Measurements from ENCODE around the gene HJURP. TPM values are rescaled to one million over a fixed set of nuclear protein-coding genes. Genes with fewer than 3 reads are reported as not detected.
A peak's percentile ranks its signal among the peaks of the same experiment; 100 is the strongest.
"Not testable (repeated sequence)": the region's sequence is repeated elsewhere in the genome, so short reads cannot be mapped to it uniquely, and the experiment has no call there.

Gene HJURP
- total RNA-seq, 1 donor from 2014 or later = 11.4 TPM

GRCh38 chr2:233882353-233882752, 28.0 kb upstream of the HJURP start:
- Mint-ChIP-seq H3K27ac (ENCODE audit: unreplicated experiment) (no peak overlapping the region), H3K9me3 (ENCODE audit: unreplicated experiment) (peaks cover 4% of the 10 kb centered on the region), H3K36me3 (ENCODE audit: low read depth, unreplicated experiment) (no peaks in the 10 kb centered on the region), H3K27me3 (ENCODE audit: unreplicated experiment) (peaks cover 4% of the 10 kb centered on the region), H3K4me3 (ENCODE audit: unreplicated experiment) (no peak overlapping the region), H3K4me1 (ENCODE audit: unreplicated experiment) (no peaks in the 10 kb centered on the region)
- DNase-seq (ENCODE audit: low spot score) = no peak
- TF ChIP-seq CTCF (IDR thresholded peaks at IDR 0.05; ENCODE audit: unreplicated experiment) = no peak

- H3K27me3 Mint-ChIP-seq (ENCODE audit: unreplicated experiment); DNase-seq (ENCODE audit: low spot score); H3K4me1 Mint-ChIP-seq (ENCODE audit: unreplicated experiment); H3K4me3 Mint-ChIP-seq (ENCODE audit: unreplicated experiment); H3K9me3 Mint-ChIP-seq (ENCODE audit: unreplicated experiment); H3K27ac Mint-ChIP-seq (ENCODE audit: unreplicated experiment); H3K36me3 Mint-ChIP-seq (ENCODE audit: low read depth, unreplicated experiment): not testable (repeated sequence)
These were observed 17.8 kb upstream of the HJURP start for GRCh38 chr2:233872125-233872524.

GRCh38 chr2:233871432-233871831, 17.1 kb upstream of the HJURP start:
- Mint-ChIP-seq H3K4me1 (ENCODE audit: unreplicated experiment) (no peaks in the 10 kb centered on the region), H3K36me3 (ENCODE audit: low read depth, unreplicated experiment) (peaks cover 6% of the 10 kb centered on the region), H3K27me3 (ENCODE audit: unreplicated experiment) (peaks cover 1% of the 10 kb centered on the region), H3K9me3 (ENCODE audit: unreplicated experiment) (no peaks in the 10 kb centered on the region), H3K27ac (ENCODE audit: unreplicated experiment) (no peak overlapping the region), H3K4me3 (ENCODE audit: unreplicated experiment) (no peak overlapping the region)
- no peak for TF ChIP-seq CTCF (IDR thresholded peaks at IDR 0.05; ENCODE audit: unreplicated experiment)
- no peak for DNase-seq (ENCODE audit: low spot score)

- Mint-ChIP-seq H3K36me3 (ENCODE audit: low read depth, unreplicated experiment) (peaks cover 6% of the 10 kb centered on the region), H3K27ac (ENCODE audit: unreplicated experiment) (peak within 1 kb of the TSS; percentile 75), H3K4me1 (ENCODE audit: unreplicated experiment) (no peaks in the 10 kb centered on the region), H3K9me3 (ENCODE audit: unreplicated experiment) (no peaks in the 10 kb centered on the region), H3K27me3 (ENCODE audit: unreplicated experiment) (peaks cover 1% of the 10 kb centered on the region), H3K4me3 (ENCODE audit: unreplicated experiment) (peak within 1 kb of the TSS; percentile 92)
- no peak for TF ChIP-seq CTCF (IDR thresholded peaks at IDR 0.05; ENCODE audit: unreplicated experiment)
- DNase-seq (ENCODE audit: low spot score) = peak; percentile 48
These were observed 13.7 kb upstream of the HJURP start, which contains the start of gene MSL3B for GRCh38 chr2:233867993-233868532. TSS of gene MSL3B (minus strand) at chr2:233868386.

- Mint-ChIP-seq H3K9me3 (ENCODE audit: unreplicated experiment) (no peaks in the 10 kb centered on the region), H3K4me3 (ENCODE audit: unreplicated experiment) (peak overlapping the region; percentile 92), H3K27ac (ENCODE audit: unreplicated experiment) (no peak overlapping the region), H3K27me3 (ENCODE audit: unreplicated experiment) (peaks cover 1% of the 10 kb centered on the region), H3K36me3 (ENCODE audit: low read depth, unreplicated experiment) (peaks cover 6% of the 10 kb centered on the region), H3K4me1 (ENCODE audit: unreplicated experiment) (no peaks in the 10 kb centered on the region)
- no peak for TF ChIP-seq CTCF (IDR thresholded peaks at IDR 0.05; ENCODE audit: unreplicated experiment)
- no peak for DNase-seq (ENCODE audit: low spot score)
These were observed 12.1 kb upstream of the HJURP start for GRCh38 chr2:233866479-233866878.
